Nephron (organoid): ENCODE data around the gene ACOT12.

Experiments
- H3K27ac Mint-ChIP-seq, 3 experiments: 2 replicates each; pipeline ENCODE4 v1.8.0; 2020; ENCODE audit warnings: mixed read lengths in 3 of 3, mild to moderate bottlenecking in 2 of 3, moderate library complexity in 1 of 3
- H3K27me3 Mint-ChIP-seq: 2 replicates; pipeline ENCODE4 v1.8.0; 2021; ENCODE audit warnings: low read depth, mild to moderate bottlenecking, moderate library complexity, mixed read lengths
- H3K36me3 Mint-ChIP-seq: 2 replicates; pipeline ENCODE4 v1.8.0; 2020; ENCODE audit warnings: low read depth, mixed read lengths
- H3K4me1 Mint-ChIP-seq: 2 replicates; pipeline ENCODE4 v1.8.0; 2020; ENCODE audit warnings: mixed read lengths
- H3K4me3 Mint-ChIP-seq, 3 experiments: 2 replicates each; pipeline ENCODE4 v1.8.0; 2020; ENCODE audit warnings: mild to moderate bottlenecking in 3 of 3, mixed read lengths in 3 of 3, moderate library complexity in 2 of 3
- H3K9me3 Mint-ChIP-seq: 2 replicates; pipeline ENCODE4 v1.8.0; 2020; ENCODE audit warnings: mixed read lengths
- TF ChIP-seq, protein P1 (sequence below), 3 experiments: fragments of 200-600 bp; sonication (generic); IDR thresholded peaks; one replicate each; pipeline ENCODE4 v1.5.0; 2021; ENCODE audit warnings: antibody characterized with exemption in 3 of 3; ENCODE audit not compliant: unreplicated experiment in 3 of 3

ACOT12 gene

DNA sequence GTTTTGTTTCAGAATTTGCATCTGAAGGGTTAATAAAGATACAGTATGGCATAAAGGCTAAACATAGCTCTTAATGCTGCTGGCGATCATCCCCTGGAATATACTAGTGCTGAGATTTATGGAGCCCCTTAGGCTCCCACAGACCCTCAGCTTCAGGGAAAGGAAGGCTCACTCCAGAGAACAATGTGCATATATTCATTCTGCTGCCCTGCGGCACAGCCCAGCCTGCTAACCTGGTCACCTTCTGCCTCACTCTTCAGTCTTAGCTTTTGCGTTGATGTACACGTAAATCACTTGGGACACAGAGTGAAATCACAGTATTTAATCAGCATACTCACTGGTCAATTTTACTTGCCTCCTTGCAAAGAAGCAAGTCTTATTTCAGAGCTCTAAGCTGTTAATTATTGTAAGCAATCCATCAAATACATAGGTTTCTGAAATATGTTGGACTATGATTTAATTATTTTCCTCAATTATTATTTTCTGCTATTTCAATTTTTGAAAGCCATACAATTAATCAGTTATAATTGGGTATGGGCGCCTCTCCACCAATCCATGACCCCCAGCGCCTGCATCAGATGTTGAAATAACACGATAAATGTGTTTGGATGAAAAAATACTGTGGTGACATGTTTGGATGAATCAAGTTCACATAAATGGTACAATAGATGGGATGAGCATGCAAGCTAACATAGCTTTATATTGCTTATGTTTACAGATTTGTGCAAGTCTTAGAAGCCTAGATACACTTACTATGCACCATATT is 11.4 kb upstream of the ACOT12 start:
- TF ChIP-seq, protein P1, sequence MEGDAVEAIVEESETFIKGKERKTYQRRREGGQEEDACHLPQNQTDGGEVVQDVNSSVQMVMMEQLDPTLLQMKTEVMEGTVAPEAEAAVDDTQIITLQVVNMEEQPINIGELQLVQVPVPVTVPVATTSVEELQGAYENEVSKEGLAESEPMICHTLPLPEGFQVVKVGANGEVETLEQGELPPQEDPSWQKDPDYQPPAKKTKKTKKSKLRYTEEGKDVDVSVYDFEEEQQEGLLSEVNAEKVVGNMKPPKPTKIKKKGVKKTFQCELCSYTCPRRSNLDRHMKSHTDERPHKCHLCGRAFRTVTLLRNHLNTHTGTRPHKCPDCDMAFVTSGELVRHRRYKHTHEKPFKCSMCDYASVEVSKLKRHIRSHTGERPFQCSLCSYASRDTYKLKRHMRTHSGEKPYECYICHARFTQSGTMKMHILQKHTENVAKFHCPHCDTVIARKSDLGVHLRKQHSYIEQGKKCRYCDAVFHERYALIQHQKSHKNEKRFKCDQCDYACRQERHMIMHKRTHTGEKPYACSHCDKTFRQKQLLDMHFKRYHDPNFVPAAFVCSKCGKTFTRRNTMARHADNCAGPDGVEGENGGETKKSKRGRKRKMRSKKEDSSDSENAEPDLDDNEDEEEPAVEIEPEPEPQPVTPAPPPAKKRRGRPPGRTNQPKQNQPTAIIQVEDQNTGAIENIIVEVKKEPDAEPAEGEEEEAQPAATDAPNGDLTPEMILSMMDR (IDR thresholded peaks at IDR 0.05; ENCODE audit: unreplicated experiment in 3 of 3), result no peak
- Mint-ChIP-seq H3K27me3 (no peaks in the 10 kb centered on the region), H3K9me3 (no peaks in the 10 kb centered on the region)

GRCh38 chr5:81402192-81402930 is 8.4 kb upstream of the ACOT12 start:
- Mint-ChIP-seq H3K4me3 (no peak overlapping the region), H3K36me3 (peaks cover 5% of the 10 kb centered on the region), H3K27ac (no peak overlapping the region), H3K27me3 (no peaks in the 10 kb centered on the region), H3K9me3 (no peaks in the 10 kb centered on the region), H3K4me1 (no peaks in the 10 kb centered on the region)
- TF ChIP-seq, protein P1 (IDR thresholded peaks at IDR 0.05; ENCODE audit: unreplicated experiment in 3 of 3), result no peak

More for the DNA sequence above, 11.4 kb upstream of the ACOT12 start:
- H3K4me1 Mint-ChIP-seq, result peaks cover 13% of the 10 kb centered on the region
- H3K36me3 Mint-ChIP-seq, result peaks cover 11% of the 10 kb centered on the region
- no peak overlapping the region for H3K4me3 Mint-ChIP-seq
- H3K27ac Mint-ChIP-seq, result no peak overlapping the region

GRCh38 chr5:81401266-81401665 is 7.3 kb upstream of the ACOT12 start:
- H3K9me3 Mint-ChIP-seq, result no peaks in the 10 kb centered on the region
- H3K4me3 Mint-ChIP-seq, result no peak overlapping the region
- no peaks in the 10 kb centered on the region for H3K36me3 Mint-ChIP-seq
- H3K4me1 Mint-ChIP-seq, result no peaks in the 10 kb centered on the region
- H3K27me3 Mint-ChIP-seq, result no peaks in the 10 kb centered on the region
- H3K27ac Mint-ChIP-seq, result no peak overlapping the region
- TF ChIP-seq, protein P1 (IDR thresholded peaks at IDR 0.05; ENCODE audit: unreplicated experiment in 3 of 3), result no peak

DNA sequence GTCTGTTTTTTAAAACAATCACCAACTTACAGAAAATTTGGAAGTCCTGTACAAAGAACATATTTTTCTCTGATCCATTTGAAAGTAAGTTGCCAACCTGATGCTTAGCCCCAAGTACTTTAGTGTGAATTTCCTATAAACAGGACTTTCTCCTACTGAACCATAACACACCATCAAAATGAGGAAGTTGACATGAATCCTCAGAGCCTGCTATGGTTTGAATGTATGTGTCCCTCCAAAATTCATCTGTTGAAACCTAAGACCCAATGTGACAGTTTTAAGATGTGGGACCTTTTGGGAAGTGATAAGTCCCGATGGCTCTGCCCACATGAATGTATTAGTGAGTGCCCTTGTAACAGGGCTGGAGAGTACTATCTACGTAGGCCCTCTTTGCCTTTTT is 6.4 kb upstream of the ACOT12 start:
- Mint-ChIP-seq H3K36me3 (no peaks in the 10 kb centered on the region), H3K27me3 (peaks cover 2% of the 10 kb centered on the region), H3K4me3 (no peak overlapping the region), H3K27ac (no peak overlapping the region), H3K9me3 (no peaks in the 10 kb centered on the region), H3K4me1 (no peaks in the 10 kb centered on the region)
- TF ChIP-seq, protein P1 (IDR thresholded peaks at IDR 0.05; ENCODE audit: unreplicated experiment in 3 of 3), result no peak

- H3K9me3 Mint-ChIP-seq, result no peaks in the 10 kb centered on the region
- no peaks in the 10 kb centered on the region for H3K36me3 Mint-ChIP-seq
- TF ChIP-seq, protein P1 (IDR thresholded peaks at IDR 0.05; ENCODE audit: unreplicated experiment in 3 of 3), result no peak
- H3K27me3 Mint-ChIP-seq, result peaks cover 12% of the 10 kb centered on the region
- no peak overlapping the region for H3K4me3 Mint-ChIP-seq
- no peaks in the 10 kb centered on the region for H3K4me1 Mint-ChIP-seq
- no peak overlapping the region for H3K27ac Mint-ChIP-seq
These were observed 4.8 kb upstream of the ACOT12 start for GRCh38 chr5:81398741-81399140.
